ENCODE data around the gene FAM168A. TPM values are rescaled to one million over a fixed set of nuclear protein-coding genes. Genes with fewer than 3 reads are reported as not detected.
A peak's percentile ranks its signal among the peaks of the same experiment; 100 is the strongest.

The FAM168A gene
- total RNA-seq, 1 donor from 2014 or later = 50.2 TPM

DNA sequence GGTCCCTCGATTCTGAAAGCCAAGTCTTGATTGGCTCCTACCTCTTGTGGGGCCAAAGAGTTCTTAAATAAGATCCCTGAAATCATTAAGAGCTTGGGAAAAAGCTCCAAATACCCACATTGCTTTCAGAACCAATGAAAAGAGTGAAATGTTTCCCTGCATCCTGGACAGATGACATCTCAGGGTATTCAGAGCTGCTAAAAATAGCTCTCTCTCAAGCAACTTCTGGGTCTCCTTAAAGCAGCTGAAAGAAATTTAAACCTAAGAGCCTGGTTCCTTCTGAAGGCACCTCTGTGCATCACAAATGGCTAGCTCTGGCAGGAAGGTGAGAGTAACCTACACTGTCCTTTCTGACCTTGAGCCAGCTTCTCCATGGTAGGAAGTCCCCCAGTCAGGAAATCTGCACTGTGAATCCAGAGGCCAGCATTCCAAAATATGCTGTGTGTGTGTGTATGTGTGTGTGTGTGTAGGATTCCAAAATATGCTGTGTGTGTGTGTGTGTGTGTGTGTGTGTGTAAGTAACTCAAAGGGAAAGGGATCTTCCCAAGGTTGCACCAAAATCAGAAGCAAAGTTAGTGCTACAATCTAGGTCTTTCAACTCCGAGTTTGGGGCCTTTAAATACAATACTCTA is 171.6 kb downstream of the FAM168A start:
- no peak for DNase-seq (ENCODE audit: low spot score)

DNA sequence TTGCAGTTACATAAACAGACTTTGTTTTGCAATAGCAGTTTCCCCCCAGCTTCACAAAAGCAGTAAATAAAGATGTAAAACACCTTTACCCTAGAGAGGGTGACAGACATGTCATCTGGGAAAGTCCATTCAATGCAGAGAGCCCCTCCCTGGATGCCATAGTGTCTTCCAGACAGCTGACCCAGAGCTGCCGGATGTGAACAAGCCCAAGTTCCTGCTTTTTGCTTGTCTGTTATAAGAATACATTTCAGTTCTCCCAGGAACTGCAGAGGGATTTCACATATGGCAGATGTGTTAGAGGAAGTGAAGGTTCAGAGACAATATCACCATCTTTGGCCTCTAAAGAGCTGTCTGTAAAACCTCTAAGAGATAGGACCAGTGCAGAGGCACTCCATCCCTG is 172.8 kb downstream of the FAM168A start:
- DNase-seq (ENCODE audit: low spot score) = no peak

DNA sequence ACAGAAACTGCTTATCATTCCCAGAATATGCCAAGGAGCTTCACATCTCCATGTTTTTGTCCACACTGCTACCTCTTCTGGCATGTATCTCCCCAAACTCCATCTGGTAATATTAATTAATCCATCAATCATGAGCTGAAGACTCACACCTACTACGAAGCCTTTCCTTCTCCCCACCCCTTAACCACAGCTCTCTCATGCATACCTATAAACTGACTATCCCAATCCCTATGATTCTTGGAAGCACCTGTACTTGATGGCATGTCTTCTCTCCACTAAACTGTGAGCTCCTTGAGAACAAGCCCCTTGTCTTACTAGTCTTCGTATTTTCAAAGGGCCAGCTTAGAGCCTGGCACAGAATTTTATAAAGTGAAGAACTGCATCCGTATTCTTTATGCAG is 174.4 kb downstream of the FAM168A start:
- DNase-seq (ENCODE audit: low spot score) = no peak

DNA sequence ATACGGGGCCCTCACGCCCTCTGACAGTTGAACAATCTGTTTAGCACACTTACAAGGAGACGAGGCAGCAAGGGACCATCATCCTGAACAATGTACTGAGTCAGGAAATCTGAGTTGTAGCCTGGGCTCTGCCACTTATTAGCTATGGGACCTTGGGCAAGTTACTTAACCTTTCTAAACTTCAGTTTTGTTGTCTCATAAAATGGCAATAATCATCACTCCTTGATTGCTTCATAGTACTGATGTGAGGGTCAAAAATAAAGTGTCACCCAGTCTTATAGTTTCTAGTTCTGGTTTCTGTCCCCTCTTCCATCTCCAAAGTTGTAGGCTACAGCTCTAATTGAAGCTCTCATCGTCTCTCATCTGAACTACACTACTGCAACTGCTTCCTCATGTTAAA is 175.0 kb downstream of the FAM168A start:
- DNase-seq (ENCODE audit: low spot score) = no peak

DNA sequence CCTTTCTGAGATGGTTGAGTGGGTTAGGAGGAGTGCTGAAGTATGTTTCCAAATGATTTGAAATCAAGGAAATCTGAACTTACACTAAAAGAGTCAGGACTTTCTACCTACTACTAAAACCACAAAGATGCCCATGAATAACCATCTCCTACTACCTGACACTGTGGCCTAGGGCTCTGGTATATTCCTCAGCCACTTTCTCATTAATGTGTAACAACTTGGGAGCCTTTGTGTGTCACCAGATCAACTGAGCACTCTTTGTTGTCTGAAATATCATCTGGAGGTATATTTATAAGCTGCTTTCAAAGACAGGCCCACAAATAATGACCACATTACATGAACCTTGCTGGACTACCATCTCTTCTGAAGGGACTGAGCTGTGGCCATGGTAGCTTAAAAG is 177.8 kb downstream of the FAM168A start:
- no peak for DNase-seq (ENCODE audit: low spot score)

DNA sequence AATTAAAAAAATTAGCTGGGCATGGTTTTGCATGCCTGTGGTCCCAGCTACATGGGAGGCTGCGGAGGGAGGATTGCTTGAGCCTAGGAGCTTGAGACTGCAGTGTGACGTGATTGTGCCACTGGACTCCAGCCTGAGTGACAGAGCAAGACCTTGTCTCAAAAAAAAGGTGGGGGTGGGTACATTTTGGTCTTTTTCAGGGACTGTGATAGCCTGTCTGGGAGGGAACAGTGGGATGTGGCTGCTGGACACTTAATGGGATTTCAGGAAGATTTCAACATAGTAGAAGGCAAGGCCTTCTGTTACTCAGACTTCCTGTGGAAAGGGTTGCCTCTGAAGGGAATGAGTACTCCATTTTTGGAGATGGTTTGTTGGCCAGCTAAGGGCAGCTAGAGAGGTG is 181.1 kb downstream of the FAM168A start:
- no peak for DNase-seq (ENCODE audit: low spot score)

DNA sequence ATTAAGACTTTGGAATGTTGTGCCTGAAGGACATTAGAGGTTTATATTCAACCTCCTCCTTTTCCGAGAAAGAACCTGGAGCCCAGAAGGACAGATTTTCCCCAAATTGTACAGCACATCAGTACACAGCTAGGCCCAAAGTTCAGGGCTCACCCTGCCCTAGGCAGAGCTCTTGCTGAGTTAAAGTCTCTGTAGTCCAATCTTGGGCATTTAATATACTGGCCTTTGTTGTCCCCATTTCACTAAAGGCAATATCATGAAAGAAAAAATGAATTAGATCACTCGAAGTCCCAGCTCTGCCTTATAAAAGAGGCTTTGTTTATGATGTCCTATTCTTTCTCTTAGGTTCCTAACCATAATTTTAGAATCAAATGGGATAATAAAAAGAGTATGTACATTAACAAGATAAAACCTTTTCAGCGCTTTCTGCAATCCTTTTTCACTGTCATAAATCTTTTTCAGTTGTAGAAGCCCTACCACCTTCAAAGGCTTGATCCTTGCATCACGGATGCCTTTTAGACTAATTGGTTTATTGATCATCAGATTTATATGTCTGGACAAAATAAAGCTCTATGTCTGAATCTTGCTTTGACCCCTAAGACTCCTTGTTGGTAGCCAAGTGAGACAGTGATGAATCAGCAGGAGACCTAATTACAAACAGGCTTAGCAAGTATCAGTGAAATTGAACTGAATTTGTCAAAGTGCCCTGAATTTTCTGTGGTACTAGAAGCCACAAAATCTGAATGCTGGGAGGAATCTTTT is 181.9 kb downstream of the FAM168A start:
- no peak for DNase-seq (ENCODE audit: low spot score)

DNA sequence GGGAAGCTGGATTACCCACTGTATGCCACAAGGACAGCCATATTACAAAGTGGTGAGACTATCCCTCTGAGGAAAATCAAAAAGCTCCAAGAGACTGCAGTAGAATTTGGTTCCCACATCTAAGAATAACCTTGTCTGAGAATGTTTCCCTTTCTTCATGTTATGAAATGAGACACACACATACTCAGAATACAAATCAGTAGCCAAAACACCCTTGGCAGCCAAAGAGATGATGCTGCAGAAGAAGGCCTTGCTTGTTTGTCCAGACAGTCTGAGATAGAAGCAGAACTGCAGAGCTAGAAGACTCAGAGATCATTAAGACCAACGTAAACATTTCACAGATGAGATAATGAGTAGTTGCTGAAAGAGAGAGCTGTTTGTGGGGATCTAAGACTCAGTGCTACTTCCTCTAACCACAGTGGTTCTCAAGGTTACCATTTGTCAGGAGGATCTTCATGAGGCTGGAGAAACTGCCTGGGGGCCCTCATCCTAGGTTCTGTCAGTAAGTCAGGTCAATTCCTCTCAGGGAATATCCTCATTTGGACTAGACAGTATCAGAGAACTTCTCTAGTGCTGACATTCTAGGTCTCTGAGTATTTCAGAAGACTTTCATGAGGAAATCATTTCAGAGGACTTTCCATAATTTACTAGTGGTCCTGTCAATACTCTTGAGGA is 182.8 kb downstream of the FAM168A start:
- DNase-seq (ENCODE audit: low spot score) = no peak

DNA sequence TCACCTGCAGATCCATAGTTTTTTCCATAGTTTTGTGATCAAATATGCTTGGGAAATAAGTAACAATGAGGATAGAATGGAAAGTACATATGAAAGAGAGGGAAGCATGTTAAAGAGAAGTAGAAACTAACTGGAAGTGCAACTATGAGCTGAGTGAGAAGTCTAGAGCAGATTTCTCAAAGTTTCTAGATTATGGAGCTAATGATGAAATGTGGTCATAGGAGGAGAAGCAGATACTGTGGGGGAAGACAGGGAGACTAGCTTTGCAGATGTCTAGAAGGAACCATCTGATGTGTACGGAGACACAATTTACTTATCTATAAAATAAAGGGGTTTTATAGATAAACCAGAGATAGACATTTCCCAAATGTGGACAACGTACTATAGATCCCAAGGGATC is 184.7 kb downstream of the FAM168A start:
- DNase-seq (ENCODE audit: low spot score) = no peak

DNA sequence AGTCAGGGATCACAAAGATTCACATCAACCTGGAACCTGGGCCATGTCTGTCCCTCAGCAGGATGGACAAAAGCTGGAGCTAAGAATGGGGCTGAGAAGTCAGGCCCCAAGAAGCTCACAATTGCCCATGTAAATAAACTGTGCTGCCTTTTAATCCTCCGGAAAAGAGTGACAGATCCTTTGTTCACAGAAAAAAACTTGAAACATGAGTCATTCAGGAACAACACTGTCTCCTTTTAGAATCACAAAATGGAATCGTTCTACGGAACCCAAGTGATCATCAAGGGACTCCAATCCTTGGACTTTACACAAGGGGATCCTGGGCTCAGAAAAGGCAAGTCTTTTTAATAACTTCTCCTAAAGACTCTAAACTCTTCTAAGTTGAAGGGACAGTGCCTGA is 185.6 kb downstream of the FAM168A start:
- no peak for DNase-seq (ENCODE audit: low spot score)

DNA sequence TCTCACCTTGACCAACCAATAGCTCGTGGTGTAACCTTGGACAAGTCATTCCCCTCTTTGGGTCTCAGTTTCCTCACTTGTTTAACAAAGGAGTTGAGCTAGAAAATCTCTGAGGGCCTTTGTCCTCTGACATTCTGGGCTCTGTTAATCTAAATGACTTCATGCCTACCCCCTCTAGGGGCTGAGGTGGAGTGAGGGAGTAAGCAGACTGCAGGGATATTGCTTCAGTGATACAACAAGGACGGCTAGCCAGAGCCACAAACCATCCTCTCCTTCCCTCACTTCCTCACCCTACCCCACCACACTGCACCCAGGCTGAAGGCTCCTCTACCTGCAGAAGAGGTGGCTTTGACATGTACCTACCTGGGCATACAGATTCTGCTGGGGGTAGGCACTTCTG is 186.9 kb downstream of the FAM168A start:
- no peak for DNase-seq (ENCODE audit: low spot score)

DNA sequence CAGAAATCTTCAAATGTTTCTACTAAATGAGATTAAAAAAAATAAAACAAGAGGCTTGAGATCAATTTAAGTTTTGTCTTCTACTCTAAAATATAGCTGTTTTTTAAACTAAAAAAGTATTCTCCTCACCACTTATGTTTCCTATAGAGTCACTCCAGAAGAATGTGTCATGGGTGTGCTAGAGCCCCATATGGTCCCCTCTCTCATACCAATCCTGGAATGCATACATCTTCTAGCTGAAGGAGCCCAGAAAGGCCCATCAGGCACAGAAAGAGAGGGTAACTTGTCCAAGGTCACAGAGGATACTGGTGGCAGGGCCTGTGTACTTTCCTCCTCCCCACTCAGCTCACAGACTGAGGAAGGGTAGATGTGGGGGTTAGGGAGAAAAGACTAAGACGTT is 187.3 kb downstream of the FAM168A start:
- no peak for DNase-seq (ENCODE audit: low spot score)

DNA sequence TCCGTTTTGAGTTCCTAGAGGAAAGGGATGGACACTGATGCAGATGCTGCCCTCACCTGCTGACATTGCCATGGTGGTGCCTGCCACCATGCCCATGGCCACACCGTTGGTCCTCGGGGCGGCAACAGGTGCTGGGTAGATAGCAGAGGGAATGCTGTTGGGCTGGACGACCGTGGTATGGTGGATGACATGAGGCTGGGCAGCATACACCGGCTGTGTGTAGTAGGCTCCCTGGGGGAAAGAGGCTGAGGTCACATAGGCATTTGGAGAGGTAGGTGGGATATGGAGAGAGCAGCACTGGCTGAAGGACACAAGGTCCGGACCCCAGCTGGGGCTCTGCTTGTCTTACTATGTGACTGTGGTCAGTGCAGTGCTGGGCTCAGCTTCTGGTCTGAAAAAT is 188.5 kb downstream of the FAM168A start:
- DNase-seq (ENCODE audit: low spot score) = no peak

DNA sequence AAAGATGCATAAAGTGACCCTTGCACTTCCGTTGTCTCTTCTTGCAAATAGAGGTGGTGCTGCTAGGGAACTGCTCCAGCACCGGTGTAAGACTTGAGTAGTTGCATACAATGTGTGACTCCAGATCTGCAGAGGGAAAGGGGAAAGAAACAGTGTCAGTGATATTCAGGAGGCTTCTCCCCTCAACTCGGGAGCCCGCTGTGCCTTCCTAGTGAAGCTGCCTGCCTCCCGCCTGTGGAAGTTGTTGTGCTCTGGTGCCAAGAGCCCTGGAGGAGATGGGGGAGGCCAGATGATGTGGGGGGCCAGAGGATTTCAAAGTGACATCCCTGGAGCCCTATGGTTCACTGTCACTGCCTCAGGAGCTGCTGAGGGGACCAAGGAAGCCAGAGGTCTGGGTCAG is 191.3 kb downstream of the FAM168A start:
- DNase-seq (ENCODE audit: low spot score) = no peak

DNA sequence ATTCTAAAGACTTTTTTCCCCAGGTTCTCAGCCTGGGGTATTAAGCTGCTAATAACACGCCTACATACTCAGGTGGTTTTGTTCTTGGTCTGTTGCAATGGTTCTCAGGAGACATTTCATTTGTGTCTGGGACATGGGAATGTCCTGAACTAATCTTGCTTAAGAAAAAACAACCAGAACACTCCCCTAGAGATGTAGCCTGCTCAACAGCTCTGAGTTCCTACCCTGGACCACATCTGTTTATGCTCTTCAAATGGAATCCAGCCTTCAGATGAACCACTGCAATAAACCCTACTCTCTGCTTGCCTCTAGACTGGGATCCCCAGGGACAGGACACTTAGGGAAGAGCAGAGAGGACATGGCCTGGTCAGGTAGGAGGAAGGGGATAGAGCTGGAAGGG is 191.8 kb downstream of the FAM168A start:
- no peak for DNase-seq (ENCODE audit: low spot score)

DNA sequence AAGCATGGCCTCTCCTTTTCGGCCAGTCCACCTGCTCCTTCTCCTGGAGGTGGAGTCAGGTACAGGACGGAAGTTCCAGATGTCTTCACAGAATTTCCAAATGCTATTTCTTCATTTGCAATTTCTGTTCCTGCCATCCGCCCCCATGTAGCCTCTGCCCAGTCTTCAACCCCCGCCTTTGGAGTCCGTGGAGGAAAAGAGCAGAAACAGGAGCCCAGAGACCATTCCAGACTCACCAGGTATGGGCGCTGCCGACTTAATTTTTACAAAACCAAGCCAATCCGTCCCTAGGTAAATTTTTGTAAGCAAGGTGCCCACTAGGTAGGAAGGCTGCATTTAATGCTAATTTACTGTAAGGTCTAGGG is 192.8 kb downstream of the FAM168A start:
- no peak for DNase-seq (ENCODE audit: low spot score)

DNA sequence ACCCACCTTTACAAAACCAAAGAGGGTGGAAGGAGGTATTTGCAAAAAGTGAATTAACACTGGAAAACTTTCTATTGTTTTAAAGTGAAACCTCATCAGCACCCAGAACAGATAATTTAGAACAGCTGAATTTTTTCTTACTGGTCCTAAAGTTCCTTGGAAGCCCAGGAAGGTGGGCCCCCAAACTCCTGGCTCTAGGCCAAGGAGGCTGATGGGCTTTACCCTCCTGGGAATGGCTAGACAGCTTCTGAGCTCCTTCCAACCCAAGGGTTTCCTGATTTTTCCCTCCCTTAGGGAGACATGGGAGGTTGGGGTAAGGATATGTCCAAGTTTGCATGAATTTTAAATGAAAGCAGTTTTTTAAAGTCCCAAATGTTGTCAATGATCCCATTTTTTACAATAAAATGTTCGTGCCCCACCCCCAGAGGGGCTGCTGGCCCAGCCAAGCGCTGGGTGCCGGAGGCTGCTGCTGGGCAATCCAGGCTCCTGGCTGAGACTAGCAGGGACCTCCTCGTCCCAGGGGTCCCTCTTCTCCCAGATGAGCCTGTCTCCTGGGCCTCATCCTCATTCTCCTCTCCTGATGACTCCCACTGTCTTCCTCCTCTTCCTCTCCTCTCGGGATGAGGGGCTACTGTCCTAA is 193.3 kb downstream of the FAM168A start:
- no peak for DNase-seq (ENCODE audit: low spot score)

DNA sequence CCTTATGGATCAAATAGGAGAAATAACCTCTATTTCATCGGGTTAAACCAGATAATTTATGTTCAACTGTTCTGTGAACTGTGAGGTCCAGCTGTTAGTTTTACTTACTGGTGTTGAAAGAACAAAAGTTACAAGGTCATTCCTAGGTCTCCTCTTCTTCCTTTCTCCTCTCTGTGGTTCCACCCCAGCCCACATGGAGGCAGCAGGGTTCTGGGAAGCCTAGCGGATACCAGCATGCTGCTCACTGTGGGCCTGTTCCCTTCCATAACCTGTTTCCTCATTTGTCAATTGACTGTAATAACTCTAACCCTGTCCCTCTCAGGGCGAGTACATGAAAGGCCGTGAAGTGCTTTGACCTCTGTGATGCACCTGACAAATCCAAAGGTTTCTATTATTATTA is 193.9 kb downstream of the FAM168A start:
- peak; percentile 60 for DNase-seq (ENCODE audit: low spot score)

DNA sequence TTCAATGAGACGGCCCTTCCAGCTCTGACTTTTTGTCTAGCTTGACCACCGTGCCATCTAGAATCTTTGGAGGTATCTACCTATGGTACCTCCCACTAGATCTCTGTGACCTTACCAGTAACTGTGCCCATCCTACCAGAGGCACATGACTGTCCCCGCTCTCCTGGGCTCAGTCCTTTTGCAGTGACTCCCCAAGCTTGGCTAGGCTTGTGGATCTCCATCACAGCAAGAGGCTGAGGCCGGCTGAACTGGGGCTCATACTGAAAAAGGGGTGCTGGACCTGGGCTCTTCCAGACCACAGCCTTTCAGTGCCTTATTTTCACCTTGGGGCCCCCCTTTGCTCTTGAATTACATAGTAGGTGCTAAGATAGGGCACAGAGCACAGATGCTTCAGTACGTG is 194.4 kb downstream of the FAM168A start:
- no peak for DNase-seq (ENCODE audit: low spot score)

DNA sequence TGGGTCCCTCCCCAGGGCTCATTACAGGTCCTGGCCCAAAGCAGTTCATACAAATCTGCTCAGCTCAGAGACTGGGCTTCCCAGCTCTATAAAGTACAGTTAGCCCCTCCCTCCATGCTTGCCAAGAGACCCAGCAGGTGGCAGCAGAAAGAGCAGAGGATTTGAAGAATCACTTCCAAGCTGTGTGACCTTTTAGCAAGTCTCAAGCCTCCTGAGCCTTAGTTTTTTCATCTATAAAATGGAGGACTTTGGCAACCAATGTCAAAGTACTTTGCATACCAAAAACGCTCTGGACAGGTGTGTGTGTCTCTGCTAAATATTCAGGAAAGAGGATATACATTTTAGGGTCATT is 195.1 kb downstream of the FAM168A start:
- no peak for DNase-seq (ENCODE audit: low spot score)

DNA sequence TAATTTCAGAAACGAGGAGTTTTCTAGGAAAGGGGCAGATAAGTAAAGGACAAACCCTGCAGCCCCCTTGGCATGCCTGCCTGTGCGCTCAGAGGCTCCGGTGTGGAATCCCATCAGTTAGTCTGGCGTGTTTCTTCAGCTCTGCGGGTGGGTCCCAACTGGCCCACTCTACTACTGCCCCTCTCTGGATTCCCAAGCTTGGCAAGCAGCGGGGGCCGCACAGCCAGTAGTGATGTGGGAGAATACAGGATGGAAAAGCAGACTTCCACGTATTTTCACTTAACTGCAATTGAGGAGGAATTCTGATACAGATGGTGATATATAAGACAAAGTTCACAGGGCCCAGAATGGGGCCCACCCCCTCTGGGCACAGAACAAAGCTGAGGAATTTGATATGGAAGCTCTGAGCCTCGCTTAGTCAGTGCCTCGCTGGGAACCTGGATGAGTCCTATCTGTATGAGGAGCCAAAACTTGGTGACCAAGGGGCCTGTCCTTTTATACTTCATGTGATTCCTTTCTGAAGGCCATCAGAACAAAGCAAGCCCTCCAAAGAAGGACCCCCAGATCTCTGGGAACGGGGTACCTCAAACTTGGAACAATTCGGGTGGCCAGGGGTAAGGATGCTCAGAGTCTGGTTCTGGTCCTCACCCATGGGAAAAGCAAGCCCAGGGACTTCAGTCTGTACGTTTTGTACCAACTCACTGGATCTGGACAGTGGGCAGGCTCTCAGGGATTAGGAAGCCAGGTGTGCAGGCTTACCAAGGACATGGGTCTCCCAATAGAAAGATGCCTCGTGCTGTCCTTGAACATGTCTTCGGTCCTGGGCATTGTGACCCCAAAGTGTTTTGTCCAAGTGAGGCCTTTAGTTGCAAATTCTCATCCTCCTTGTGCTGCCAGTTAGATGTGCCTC is 195.7 kb downstream of the FAM168A start:
- no peak for DNase-seq (ENCODE audit: low spot score)

All from mucosa of gallbladder (tissue), 1 donor.